H9 (cell line): ENCODE data around the gene ARMC12. TPM values are rescaled to one million over a fixed set of nuclear protein-coding genes. Genes with fewer than 3 reads are reported as not detected.

Experiments
- DNase-seq: peaks from one replicate; pipeline ENCODE4 v3.0.0-alpha.2; 2017
- H2AFZ ChIP-seq: one replicate; pipeline ENCODE4 v1.6.1; 2013; ENCODE audit warnings: mild to moderate bottlenecking, low read length, control low read depth, moderate library complexity
- H2AK5ac ChIP-seq: 2 replicates; pipeline ENCODE4 v1.6.1; 2013; ENCODE audit warnings: low read length, control low read depth, mixed read lengths; ENCODE audit not compliant: insufficient read length
- H2BK120ac ChIP-seq: one replicate; pipeline ENCODE4 v1.6.1; 2013; ENCODE audit warnings: low read depth, mild to moderate bottlenecking, low read length, control low read depth, inconsistent platforms; ENCODE audit not compliant: poor library complexity, severe bottlenecking
- H2BK12ac ChIP-seq: 2 replicates; pipeline ENCODE4 v1.6.1; 2013; ENCODE audit warnings: low read length, control low read depth, mixed read lengths, low read depth; ENCODE audit not compliant: insufficient read length
- H2BK15ac ChIP-seq: 2 replicates; pipeline ENCODE4 v1.6.1; 2013; ENCODE audit warnings: low read depth, low read length, control low read depth
- H2BK20ac ChIP-seq: one replicate; pipeline ENCODE4 v1.6.1; 2013; ENCODE audit warnings: low read depth, mild to moderate bottlenecking, low read length, control low read depth, inconsistent platforms; ENCODE audit not compliant: poor library complexity, severe bottlenecking
- H2BK5ac ChIP-seq: 2 replicates; pipeline ENCODE4 v1.6.1; 2013; ENCODE audit warnings: low read length, control low read depth, mixed read lengths; ENCODE audit not compliant: insufficient read length
- H3K14ac ChIP-seq: 2 replicates; pipeline ENCODE4 v1.6.1; 2013; ENCODE audit warnings: low read length, control low read depth; ENCODE audit not compliant: insufficient read depth
- H3K18ac ChIP-seq: 2 replicates; pipeline ENCODE4 v1.6.1; 2013; ENCODE audit warnings: low read depth, mild to moderate bottlenecking, mixed read lengths, low read length, control low read depth; ENCODE audit not compliant: insufficient read length
- H3K23ac ChIP-seq: 2 replicates; pipeline ENCODE4 v1.6.1; 2013; ENCODE audit warnings: low read length, control low read depth, mixed read lengths, low read depth; ENCODE audit not compliant: insufficient read length
- H3K23me2 ChIP-seq: 2 replicates; pipeline ENCODE4 v1.6.1; 2013; ENCODE audit warnings: low read depth, mild to moderate bottlenecking, mixed read lengths, low read length, control low read depth; ENCODE audit not compliant: insufficient read length, poor library complexity, severe bottlenecking
- H3K27ac ChIP-seq: 2 replicates; pipeline ENCODE4 v1.5.1; 2013; ENCODE audit warnings: low read length, control low read depth, mixed read lengths, low read depth; ENCODE audit not compliant: insufficient read length
- H3K27me3 ChIP-seq: 2 replicates; pipeline ENCODE4 v1.6.1; 2013; ENCODE audit warnings: low read length, control low read depth, inconsistent platforms; ENCODE audit not compliant: insufficient read depth
- H3K4ac ChIP-seq: 2 replicates; pipeline ENCODE4 v1.6.1; 2013; ENCODE audit warnings: low read depth, mild to moderate bottlenecking, control low read depth, inconsistent platforms, low read length, moderate library complexity
- H3K4me1 ChIP-seq: 2 replicates; pipeline ENCODE4 v1.6.1; 2013; ENCODE audit warnings: low read length, control low read depth, inconsistent platforms; ENCODE audit not compliant: insufficient read depth
- H3K4me2 ChIP-seq: 2 replicates; pipeline ENCODE4 v1.6.1; 2013; ENCODE audit warnings: low read length, control low read depth, mixed read lengths; ENCODE audit not compliant: insufficient read length, insufficient read depth
- H3K56ac ChIP-seq: 2 replicates; pipeline ENCODE4 v1.6.1; 2013; ENCODE audit warnings: low read depth, mild to moderate bottlenecking, mixed read lengths, low read length, control low read depth; ENCODE audit not compliant: insufficient read length
- H3K79me1 ChIP-seq: 2 replicates; pipeline ENCODE4 v1.6.1; 2013; ENCODE audit warnings: low read depth, mild to moderate bottlenecking, moderate library complexity, low read length, control low read depth, inconsistent platforms; ENCODE audit not compliant: insufficient read depth, poor library complexity, severe bottlenecking
- H3K79me2 ChIP-seq: 2 replicates; pipeline ENCODE4 v1.6.1; 2013; ENCODE audit warnings: low read length, control low read depth, inconsistent platforms; ENCODE audit not compliant: insufficient read depth
- H3K9ac ChIP-seq: 2 replicates; pipeline ENCODE4 v1.6.1; 2013; ENCODE audit warnings: low read length, control low read depth, mixed read lengths; ENCODE audit not compliant: insufficient read length; ENCODE audit errors: extremely low read depth
- H3K9me3 ChIP-seq: one replicate; pipeline ENCODE4 v1.6.1; 2013; ENCODE audit warnings: low read depth, low read length, inconsistent platforms; ENCODE audit not compliant: control insufficient read depth
- H3T11ph ChIP-seq: one replicate; pipeline ENCODE4 v1.6.1; 2013; ENCODE audit warnings: mild to moderate bottlenecking, low read length, control low read depth, inconsistent platforms
- H4K20me1 ChIP-seq: one replicate; pipeline ENCODE4 v1.6.1; 2013; ENCODE audit not compliant: control insufficient read depth, insufficient read length, insufficient read depth
- H4K5ac ChIP-seq: 2 replicates; pipeline ENCODE4 v1.6.1; 2013; ENCODE audit warnings: low read depth, mild to moderate bottlenecking, mixed read lengths, low read length, control low read depth; ENCODE audit not compliant: insufficient read length
- H4K8ac ChIP-seq: replicated peaks from 2 replicates; pipeline ENCODE4 v1.6.1; 2013; ENCODE audit warnings: low read length, control low read depth, mixed read lengths, low read depth; ENCODE audit not compliant: insufficient read length
- H4K91ac ChIP-seq: 2 replicates; pipeline ENCODE4 v1.6.1; 2013; ENCODE audit warnings: low read depth, mild to moderate bottlenecking, moderate library complexity, mixed read lengths, low read length, control low read depth; ENCODE audit not compliant: insufficient read length
- H3K27ac Mint-ChIP-seq, 3 experiments: 2 replicates in 2 of 3; 3 replicates in 1 of 3; pipeline ENCODE4 v1.8.0; 2020 to 2021; ENCODE audit warnings: mixed read lengths in 3 of 3, mild to moderate bottlenecking in 1 of 3, moderate library complexity in 1 of 3
- H3K27me3 Mint-ChIP-seq: 2 replicates; pipeline ENCODE4 v1.8.0; 2021; ENCODE audit warnings: low read depth, mild to moderate bottlenecking, moderate library complexity, mixed read lengths
- H3K36me3 Mint-ChIP-seq, 3 experiments: 2 replicates in 2 of 3; 3 replicates in 1 of 3; pipeline ENCODE4 v1.8.0; 2020 to 2021; ENCODE audit warnings: low read depth in 3 of 3, mixed read lengths in 3 of 3; ENCODE audit not compliant: insufficient read depth in 1 of 3
- H3K4me1 Mint-ChIP-seq, 2 experiments: 2 replicates each; pipeline ENCODE4 v1.8.0; 2020; ENCODE audit warnings: mixed read lengths in 2 of 2
- H3K4me3 Mint-ChIP-seq, 2 experiments: 2 replicates in 1 of 2; 3 replicates in 1 of 2; pipeline ENCODE4 v1.8.0; 2020 to 2021; ENCODE audit warnings: mild to moderate bottlenecking in 2 of 2, mixed read lengths in 2 of 2, moderate library complexity in 1 of 2
- H3K9me3 Mint-ChIP-seq, 2 experiments: 2 replicates in 1 of 2; 3 replicates in 1 of 2; pipeline ENCODE4 v1.8.0; 2020; ENCODE audit warnings: mild to moderate bottlenecking in 2 of 2, mixed read lengths in 2 of 2, moderate library complexity in 1 of 2
- WGBS: extraction: QIAGEN DNeasy Blood & Tissue Kit; methylation state at CpG from one replicate; pipeline ENCODE4 v1.1.7; 2013; ENCODE audit warnings: missing lambda C conversion rate, low lambda C conversion rate, mixed read lengths; ENCODE audit not compliant: insufficient read length; ENCODE audit errors: extremely low coverage; 5-methylcytosine and 5-hydroxymethylcytosine counted together
- total RNA-seq: library from RNA; stranded (reverse); gene quantifications from 2 replicates; pipeline ENCODE4 v1.2.1, GENCODE V29; 2021
- TF ChIP-seq, protein P1 (sequence below): fragments of 200-600 bp; sonication (generic); conservative IDR thresholded peaks from 3 replicates; pipeline ENCODE4 v1.8.0; 2021; ENCODE audit warnings: antibody characterized with exemption, mild to moderate bottlenecking

Gene ARMC12
- total RNA-seq, 1 experiment from 2014 or later, result 1.7 TPM

DNA sequence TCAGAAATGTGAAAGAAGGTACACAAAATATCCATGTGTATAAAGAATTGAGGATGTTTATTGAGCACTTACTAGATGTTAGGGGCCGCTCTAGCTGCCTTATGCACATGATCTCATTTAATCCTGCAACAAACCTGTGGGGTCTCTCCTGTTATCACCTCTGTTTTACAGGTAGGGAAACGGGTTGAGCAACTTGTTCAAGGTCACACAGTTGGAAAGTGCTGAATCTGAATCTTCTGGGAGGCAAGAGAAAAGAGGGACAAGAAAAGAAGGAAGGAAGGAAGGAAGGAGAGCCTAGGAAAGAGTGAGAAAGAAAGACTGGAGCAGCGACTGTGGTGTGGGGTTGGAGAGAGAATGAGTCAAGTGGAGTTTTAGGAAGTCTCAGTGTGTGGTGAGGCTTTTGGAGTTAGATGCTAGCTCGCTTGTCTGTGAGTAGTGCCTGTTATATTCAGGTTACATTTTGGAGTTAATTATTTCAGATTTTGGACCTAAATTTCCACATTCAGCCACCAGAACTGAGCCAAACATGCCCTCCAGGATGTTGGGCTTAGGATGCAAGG lies 51.7 kb downstream of the ARMC12 start:
- Mint-ChIP-seq H3K36me3 (no peaks in the 10 kb centered on the region), H3K27ac (no peak overlapping the region), H3K4me3 (no peak overlapping the region), H3K4me1 (peaks cover 13% of the 10 kb centered on the region in 2 experiments), H3K9me3 (no peaks in the 10 kb centered on the region), H3K27me3 (peaks cover 8% of the 10 kb centered on the region)
- no peak overlapping the region for H3T11ph ChIP-seq
- H3K14ac ChIP-seq, result no peak overlapping the region
- no peak overlapping the region for H2BK20ac ChIP-seq
- WGBS, result no CpG with 5 or more reads among the region's 4 CpGs
- H3K4me2 ChIP-seq, result no peak overlapping the region
- no peak overlapping the region for H3K23ac ChIP-seq
- H2BK15ac ChIP-seq, result no peak overlapping the region
- no peaks in the 10 kb centered on the region for H3K23me2 ChIP-seq
- TF ChIP-seq, protein P1, sequence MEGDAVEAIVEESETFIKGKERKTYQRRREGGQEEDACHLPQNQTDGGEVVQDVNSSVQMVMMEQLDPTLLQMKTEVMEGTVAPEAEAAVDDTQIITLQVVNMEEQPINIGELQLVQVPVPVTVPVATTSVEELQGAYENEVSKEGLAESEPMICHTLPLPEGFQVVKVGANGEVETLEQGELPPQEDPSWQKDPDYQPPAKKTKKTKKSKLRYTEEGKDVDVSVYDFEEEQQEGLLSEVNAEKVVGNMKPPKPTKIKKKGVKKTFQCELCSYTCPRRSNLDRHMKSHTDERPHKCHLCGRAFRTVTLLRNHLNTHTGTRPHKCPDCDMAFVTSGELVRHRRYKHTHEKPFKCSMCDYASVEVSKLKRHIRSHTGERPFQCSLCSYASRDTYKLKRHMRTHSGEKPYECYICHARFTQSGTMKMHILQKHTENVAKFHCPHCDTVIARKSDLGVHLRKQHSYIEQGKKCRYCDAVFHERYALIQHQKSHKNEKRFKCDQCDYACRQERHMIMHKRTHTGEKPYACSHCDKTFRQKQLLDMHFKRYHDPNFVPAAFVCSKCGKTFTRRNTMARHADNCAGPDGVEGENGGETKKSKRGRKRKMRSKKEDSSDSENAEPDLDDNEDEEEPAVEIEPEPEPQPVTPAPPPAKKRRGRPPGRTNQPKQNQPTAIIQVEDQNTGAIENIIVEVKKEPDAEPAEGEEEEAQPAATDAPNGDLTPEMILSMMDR, result no peak
- H3K18ac ChIP-seq, result no peak overlapping the region
- H3K79me2 ChIP-seq, result no peaks in the 10 kb centered on the region
- H4K5ac ChIP-seq, result no peak overlapping the region
- H2BK12ac ChIP-seq, result no peak overlapping the region
- no peak overlapping the region for H2AFZ ChIP-seq
- H4K20me1 ChIP-seq, result no peaks in the 10 kb centered on the region
- no peaks in the 10 kb centered on the region for H3K79me1 ChIP-seq
- H3K27me3 ChIP-seq, result no peaks in the 10 kb centered on the region
- H2BK5ac ChIP-seq, result no peak overlapping the region
- H2AK5ac ChIP-seq, result no peak overlapping the region
- H3K4me1 ChIP-seq, result no peaks in the 10 kb centered on the region
- no peak overlapping the region for H4K91ac ChIP-seq
- no peak overlapping the region for H3K4ac ChIP-seq
- H3K9me3 ChIP-seq, result no peaks in the 10 kb centered on the region
- H4K8ac ChIP-seq, result no peak overlapping the region
- H3K56ac ChIP-seq, result no peak overlapping the region
- H2BK120ac ChIP-seq, result no peak overlapping the region
- no peak overlapping the region for H3K27ac ChIP-seq
- H3K9ac ChIP-seq, result no peak overlapping the region
- no peak for DNase-seq
